GM19455 (cell line): ENCODE results near the gene PNKP.

Experiments
- ATAC-seq: cut with Tn5 transposase; IDR thresholded peaks from one replicate; pipeline ENCODE4 v1.9.1; 2021; ENCODE audit not compliant: unreplicated experiment

The PNKP gene

DNA sequence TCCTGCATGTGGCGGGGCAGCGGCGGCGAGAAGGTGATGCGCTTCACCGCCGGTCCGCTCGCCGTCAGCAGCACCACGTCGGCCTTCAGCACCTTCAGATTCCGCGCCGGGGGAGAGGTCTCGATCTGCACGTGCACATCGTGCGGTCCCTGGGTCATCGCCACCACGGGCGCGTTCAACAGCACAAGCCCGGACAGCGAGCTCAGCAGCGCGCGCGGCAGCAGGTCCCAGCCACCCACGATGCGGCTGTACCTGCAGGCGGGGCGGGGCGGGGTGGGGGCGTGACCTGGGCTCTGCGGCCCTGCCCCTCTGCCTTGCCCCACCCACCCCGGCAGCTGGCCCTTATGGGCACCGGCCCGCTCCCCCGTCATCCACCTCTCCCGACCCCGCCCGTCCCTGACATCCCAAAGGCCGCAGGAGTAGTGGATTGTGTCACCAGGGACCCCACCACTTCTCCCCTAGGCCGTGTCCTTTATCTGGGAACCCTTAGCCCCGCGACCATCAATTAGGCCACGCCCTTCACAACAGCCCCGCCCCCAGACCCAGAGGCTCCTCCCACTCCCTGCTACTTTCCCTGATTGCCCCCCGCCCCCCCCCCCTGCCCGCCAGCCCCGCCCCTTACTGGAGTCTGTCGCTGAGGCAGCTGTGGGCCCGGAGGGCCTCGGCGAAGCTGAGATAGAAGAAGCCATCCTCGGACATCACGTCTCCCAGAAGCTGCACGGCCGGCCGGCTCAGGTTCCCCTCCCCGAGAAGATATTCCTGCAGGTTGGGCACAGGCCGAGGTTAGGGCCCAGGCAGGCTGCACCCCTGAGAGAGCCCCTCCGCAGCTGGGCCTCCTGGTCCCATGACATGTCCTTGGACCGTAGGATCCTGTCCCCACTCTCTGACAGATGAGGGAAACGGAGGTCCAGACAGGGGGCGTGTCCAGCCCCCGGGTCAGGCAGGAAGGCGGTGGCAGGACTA is 23.3 kb upstream of the PNKP start:
- ATAC-seq, result no peak

DNA sequence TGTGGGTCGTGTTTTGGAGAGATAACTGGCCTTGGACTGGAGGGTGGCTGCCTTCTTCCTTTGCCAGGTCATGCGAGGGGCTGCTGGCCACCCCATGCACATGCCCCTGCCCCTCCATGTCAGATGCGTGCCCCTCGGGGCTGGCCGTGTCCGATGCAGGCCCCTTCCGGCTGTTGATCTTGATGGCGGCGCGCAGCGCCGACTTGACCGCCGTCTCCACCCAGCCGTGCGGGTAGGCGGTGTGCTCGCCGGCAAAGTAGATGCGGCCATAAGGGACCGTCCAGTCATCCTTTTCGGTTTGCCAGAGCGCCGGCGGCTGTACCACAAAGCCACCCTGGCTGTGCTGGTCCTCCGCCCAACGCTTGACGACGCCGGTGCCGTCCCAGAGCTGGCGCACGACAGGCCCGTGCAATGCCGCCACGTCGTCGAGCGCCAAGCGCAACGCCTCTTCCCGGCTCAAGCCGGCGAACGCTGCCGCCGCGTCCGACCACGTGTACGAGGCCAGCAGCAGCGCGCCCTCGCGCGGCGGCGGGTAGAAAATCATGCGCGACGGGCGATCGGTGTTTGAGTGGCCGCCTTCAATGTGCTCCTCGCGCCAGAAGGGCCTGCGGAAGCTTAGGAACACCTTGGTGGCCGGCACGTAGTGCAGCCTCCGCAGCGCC is 22.4 kb upstream of the PNKP start:
- no peak for ATAC-seq

GRCh38 chr19:49889038-49889686 is 21.8 kb upstream of the PNKP start:
- ATAC-seq, result no peak

DNA sequence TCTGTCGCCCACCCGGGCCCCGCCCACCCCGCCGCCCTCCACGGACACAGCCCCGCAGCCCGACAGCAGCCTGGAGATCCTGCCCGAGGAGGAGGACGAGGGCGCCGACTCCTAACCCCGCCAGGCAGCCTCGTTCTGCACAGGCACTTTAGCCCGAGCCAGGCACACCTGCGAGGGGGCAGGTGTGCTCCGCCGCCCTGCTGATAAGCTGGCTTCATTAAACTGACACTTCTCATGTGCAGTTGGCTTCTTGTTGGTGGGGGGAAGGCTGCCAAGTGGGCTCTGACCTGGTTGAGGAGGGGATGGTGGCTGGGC is 21.1 kb upstream of the PNKP start:
- ATAC-seq, result no peak

GRCh38 chr19:49887665-49888509 is 20.5 kb upstream of the PNKP start:
- ATAC-seq, result no peak

DNA sequence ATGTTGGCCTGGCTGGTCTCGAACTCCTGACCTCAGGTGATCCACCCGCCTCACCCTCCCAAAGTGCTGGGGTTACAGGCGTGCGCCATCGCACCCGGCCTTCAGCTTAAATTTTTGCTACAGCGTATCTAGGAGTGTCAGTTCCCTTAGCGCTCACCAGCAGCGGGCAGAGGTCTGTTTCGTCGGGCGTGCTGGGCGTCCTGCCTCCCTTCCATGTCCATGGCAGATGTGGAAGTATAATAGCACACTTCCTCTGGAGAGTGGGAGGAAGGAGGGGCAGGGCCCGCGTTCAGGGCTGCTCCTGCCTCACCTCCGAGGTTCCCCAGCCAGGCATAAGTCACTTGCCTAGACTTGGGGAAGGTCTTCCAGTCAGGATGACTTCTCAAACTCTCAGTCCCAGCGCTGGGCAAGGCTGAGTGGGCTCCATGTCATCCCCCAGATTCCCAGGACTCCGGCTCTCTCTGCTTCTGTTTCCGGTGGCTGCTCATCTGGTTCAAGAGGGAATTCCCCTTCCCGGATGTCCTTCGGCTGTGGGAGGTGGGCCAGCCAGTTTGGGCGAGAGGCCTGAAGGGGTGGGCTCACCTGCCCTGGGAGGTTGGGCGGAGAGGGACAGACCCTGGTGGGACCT is 19.8 kb upstream of the PNKP start:
- no peak for ATAC-seq

GRCh38 chr19:49884760-49885159 is 17.4 kb upstream of the PNKP start:
- no peak for ATAC-seq

DNA sequence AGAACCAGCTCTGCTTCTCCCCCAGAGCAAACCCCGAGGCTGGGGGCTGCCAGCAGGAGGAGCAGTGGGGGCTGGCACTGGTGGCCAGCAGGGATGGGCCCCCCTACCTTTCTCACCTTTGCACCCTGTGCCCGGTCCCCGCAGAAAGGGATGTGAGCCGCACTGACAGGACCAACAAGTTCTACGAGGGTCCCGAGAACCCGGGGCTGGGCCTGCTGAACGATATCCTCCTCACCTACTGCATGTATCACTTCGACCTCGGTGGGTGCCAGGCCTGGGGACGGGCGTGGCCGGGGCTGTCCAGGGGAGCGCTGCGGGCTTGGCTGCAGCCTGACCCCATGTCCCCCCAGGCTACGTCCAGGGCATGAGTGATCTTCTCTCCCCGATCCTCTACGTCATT is 16.7 kb upstream of the PNKP start:
- ATAC-seq, result no peak

GRCh38 chr19:49883094-49883493 is 15.7 kb upstream of the PNKP start:
- ATAC-seq, result no peak

- ATAC-seq, result no peak
Measured at GRCh38 chr19:49882643-49883042, 15.3 kb upstream of the PNKP start.

DNA sequence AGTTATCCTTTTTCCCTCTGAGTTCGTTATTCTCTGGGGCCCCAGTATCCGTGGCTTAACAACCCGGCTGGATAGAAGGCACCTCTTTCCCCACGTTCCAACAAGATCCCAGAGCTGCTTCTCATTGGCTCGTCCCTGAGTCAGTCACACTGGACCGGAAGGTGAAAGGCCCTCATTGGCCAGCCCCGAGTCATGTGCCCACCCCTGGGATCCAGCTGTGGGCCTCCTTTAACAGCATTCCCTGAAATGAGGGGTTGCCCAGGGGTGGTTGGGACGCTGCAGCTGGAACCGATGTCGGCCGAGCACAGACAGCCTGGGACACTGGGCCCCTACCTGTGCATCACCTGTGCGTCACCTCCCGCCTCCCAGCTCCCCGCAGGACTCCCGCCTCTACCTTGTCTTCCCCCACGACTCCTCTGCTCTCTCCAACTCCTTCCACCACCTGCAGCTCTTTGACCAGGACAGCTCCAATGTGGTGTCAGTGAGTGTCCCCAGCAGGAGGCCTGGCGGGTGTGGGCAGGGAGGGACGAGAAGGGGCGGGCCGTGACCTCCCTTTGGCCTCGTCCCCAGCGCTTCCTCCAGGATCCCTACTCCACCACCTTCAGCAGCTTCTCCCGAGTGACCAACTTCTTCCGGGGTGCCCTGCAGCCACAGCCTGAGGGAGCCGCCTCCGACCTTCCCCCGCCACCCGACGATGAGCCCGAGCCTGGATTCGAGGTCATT is 14.5 kb upstream of the PNKP start:
- ATAC-seq, result no peak

- no peak for ATAC-seq
Measured at GRCh38 chr19:49881186-49881585, 13.8 kb upstream of the PNKP start.

DNA sequence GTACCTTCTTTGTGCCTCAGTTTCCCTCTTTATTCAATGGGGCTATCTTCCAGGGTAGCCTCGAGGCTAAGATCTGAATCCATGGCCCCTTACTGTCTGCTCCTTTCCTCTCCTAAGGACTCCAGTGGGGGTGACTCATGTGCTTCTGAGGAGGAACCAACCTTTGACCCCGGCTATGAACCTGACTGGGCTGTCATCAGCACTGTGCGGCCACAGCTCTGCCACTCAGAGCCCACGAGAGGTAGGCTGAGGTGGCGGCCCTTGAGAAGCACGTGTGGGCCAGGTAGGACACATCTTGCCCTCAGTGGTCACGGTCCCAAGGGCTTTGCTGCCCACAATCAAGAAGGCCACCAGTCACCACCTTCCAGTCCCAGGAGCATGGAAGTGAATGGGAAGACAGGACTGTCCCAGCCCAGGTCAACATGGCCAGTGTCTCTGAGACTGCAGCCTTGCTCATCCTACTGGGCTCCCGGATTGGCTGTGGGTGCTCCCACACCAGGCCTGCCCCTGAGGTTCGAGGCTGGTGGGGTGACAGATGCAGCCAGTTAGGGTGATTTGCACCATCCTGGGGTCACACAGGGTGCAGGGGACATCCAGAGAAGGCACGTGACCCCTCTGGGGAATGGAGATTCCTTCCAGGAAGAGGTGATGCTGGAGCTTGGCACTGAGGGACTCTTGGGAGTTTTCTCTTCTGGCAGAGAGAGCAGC is 12.9 kb upstream of the PNKP start:
- no peak for ATAC-seq

GRCh38 chr19:49879243-49879963 is 12.0 kb upstream of the PNKP start:
- no peak for ATAC-seq

- no peak for ATAC-seq
Measured at GRCh38 chr19:49878744-49879070, 11.3 kb upstream of the PNKP start.

DNA sequence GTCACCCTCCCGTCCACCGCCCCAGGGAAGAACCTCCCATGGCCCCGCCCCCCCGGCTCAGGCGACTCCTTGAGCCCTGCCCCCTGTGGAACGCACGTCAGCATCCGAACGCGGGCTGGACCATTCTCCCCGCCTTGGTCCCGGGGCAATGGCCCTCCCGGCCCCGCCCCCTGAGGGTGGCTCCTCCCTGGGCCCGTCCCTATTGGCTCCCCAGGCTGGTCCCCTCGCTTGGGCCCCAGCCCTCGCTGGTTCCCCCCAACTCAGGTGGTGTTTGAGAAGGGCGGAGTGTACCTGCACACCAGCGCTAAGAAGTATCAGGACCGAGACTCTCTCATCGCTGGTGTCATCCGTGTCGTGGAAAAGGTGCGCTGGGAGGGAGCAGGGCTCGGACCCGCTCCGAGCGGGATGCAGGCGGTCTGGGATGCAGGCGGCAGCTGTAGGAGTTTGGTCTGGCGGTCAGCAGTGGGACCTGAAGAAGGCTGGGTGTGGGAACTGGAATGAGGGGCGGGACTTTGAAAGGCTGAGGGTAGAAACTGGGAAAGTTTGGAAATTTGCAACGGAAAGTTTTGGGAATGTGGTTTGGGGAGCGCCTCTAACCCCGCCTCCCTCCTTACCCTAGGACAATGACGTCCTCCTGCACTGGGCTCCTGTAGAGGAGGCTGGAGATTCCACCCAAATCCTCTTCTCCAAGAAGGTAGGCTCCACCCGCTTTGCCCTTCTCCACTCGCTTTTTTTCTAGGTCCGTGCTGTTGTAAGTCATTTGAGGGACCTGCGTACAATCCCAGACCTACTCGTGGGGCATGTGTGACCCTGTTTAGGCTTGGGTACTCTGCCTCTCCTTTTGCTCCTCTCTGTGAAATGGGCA is 10.7 kb upstream of the PNKP start:
- ATAC-seq, result peak; percentile 41

- peak; percentile 53 for ATAC-seq
Measured at GRCh38 chr19:49877020-49877878, 9.9 kb upstream of the PNKP start, which contains the start of the genes AKT1S1 and TBC1D17. AKT1S1 (minus strand) TSS chr19:49877355; CDS start chr19:49873295, 4,060 bp downstream. TBC1D17 (plus strand) TSS chr19:49877702; CDS start chr19:49877724, 22 bp downstream.
